Measurements from ENCODE around the gene RNF169. TPM values are rescaled to one million over a fixed set of nuclear protein-coding genes. Genes with fewer than 3 reads are reported as not detected.

RNF169 gene
- total and polyA plus RNA-seq, 9 of the 15 experiments (the other 6 are each of a cell fraction or from before 2014, with no cell fraction given) = 0.68 to 18.1 (median 10.1) TPM

- FAIRE-seq = no peak
- WGBS (ENCODE audit: insufficient coverage, low coverage, missing lambda C conversion rate) = 18% methylated on average over 17 of the region's 17 CpGs
Measured at GRCh38 chr11:74720596-74721478, 27.8 kb upstream of the RNF169 start.

More at GRCh38 chr11:74720596-74721478, 27.8 kb upstream of the RNF169 start:
- CTCF ChIA-PET (ENCODE audit: low intra/inter-chr PET ratio) = no interaction called here
- ATAC-seq (peak; percentile 41), DNase-seq (ENCODE audit: extremely low read depth in 1 of 4, low spot score in 3 of 4) (no peak)
- Histone ChIP-seq H2AFZ (ENCODE audit: low read depth, low read length) (no peak overlapping the region), H3K36me3 (ENCODE audit: control insufficient read depth, insufficient read depth, low read length) (no peaks in the 10 kb centered on the region), H3K9ac (ENCODE audit: insufficient read depth in 1 of 2, low read depth in 2 of 2, low read length in 2 of 2) (no peak overlapping the region; a peak in 2 of 4 replicates), H3K27ac (ENCODE audit: extremely low read depth, low read depth, low read length) (no peak overlapping the region), H3K4me2 (ENCODE audit: insufficient read depth, low read length) (no peak overlapping the region), H3K4me3 (no peak overlapping the region), H4K20me1 (replicated peaks; ENCODE audit: control insufficient read depth, insufficient read depth, low read length) (no peaks in the 10 kb centered on the region), H3K9me3 (replicated peaks; ENCODE audit: control insufficient read depth, insufficient read depth, low read depth, low read length) (no peaks in the 10 kb centered on the region), H3K9me1 (ENCODE audit: control insufficient read depth, insufficient read depth, low read length) (no peaks in the 10 kb centered on the region), H3K4me1 (replicated peaks in 1 of 2; ENCODE audit: control insufficient read depth in 2 of 2, insufficient read depth in 2 of 2, low read length in 2 of 2) (peaks cover 0 to 4% of the 10 kb centered on the region in 2 experiments; a peak in 1 of 5 replicates), H3K79me2 (ENCODE audit: control insufficient read depth, insufficient read depth, low read length) (no peaks in the 10 kb centered on the region), H3K27me3 (ENCODE audit: control insufficient read depth in 2 of 2, insufficient read depth in 2 of 2, low read length in 2 of 2) (peaks cover 27 to 60% of the 10 kb centered on the region in 2 experiments)
- TF ChIP-seq ZNF551 (CRISPR knock-in tag; IDR thresholded peaks at IDR 0.05) (no peak), PBX2 (CRISPR knock-in tag; IDR thresholded peaks at IDR 0.05; ENCODE audit: low read depth) (no peak), PBX2 (tag; conservative IDR thresholded peaks at IDR 0.05; ENCODE audit: low read depth) (0 out of 2 replicates have a peak, but pooled peaks have one; percentile 8), ZNF740 (CRISPR knock-in tag; IDR thresholded peaks at IDR 0.05) (no peak), ZNF740 (tag; IDR thresholded peaks at IDR 0.05) (no peak), CEBPB (tag; IDR thresholded peaks at IDR 0.05) (peak; percentile 80), ZBTB2 (IDR thresholded peaks at IDR 0.05) (no peak)
- intact Hi-C loops (cut with micrococcal nuclease) = no loop called here
- in situ Hi-C loops (cut with MboI) = no loop called here
- POLR2A ChIA-PET = interaction anchor here (1.0 to 1.3 kb wide), 3 partner anchors 13 to 18 kb away, joined by 3 to 6 read pairs (median 4); no protein-coding TSS in a partner anchor
- no TSS peak for BruUV-seq (replicated peaks)

All from K562 (cell line).